A549 (cell line): ENCODE data around the gene RNU6-9. TPM values are rescaled to one million over a fixed set of nuclear protein-coding genes. Genes with fewer than 3 reads are reported as not detected.

ENCODE experiments used
- ATAC-seq, 2 experiments: fragments of 200-7000 bp in 1 of 2; fragments of >200 bp in 1 of 2; cut with Nextera tagmentation in 1 of 2; cut with Tn5 transposase in 1 of 2; 3 replicates each; pipeline versions ENCODE4 v1.8.0 to v1.9.1; 2018 to 2020; ENCODE audit warnings: mild to moderate bottlenecking in 1 of 2, moderate library complexity in 1 of 2
- CTCF ChIA-PET: fragments of 300-600 bp; sonication (Branson Sonifier 250); formaldehyde crosslinking; extraction: SDS; loops from one replicate; lab custom pipeline; 2021; ENCODE audit warnings: antibody characterized with exemption, inconsistent platforms; lab: Yijun Ruan, JAX
- POLR2A ChIA-PET: fragments of 350-600 bp; formaldehyde crosslinking; extraction: SDS; loops from one replicate; lab custom pipeline; 2021; ENCODE audit warnings: antibody characterized with exemption, inconsistent platforms; lab: Yijun Ruan, JAX
- DNase-seq, 2 experiments: peaks; one replicate each; pipeline versions ENCODE4 v3.0.0 to v3.0.0-alpha.2; 2011 to 2016; ENCODE audit warnings: low read depth in 1 of 2, low spot score in 1 of 2
- FAIRE-seq: peaks from 2 replicates; lab custom pipeline; 2011; peaks lifted over from hg19 to GRCh38; lab: Jason Lieb, UNC
- H3K27ac ChIP-seq, 2 experiments: fragments of >200 bp; sonication (Bioruptor Twin); formaldehyde crosslinking; 3 replicates each; pipeline ENCODE4 v1.5.1; 2016 to 2017
- H3K4me1 ChIP-seq: fragments of >200 bp; sonication (Bioruptor Twin); formaldehyde crosslinking; 3 replicates; pipeline ENCODE4 v1.6.1; 2016
- H3K4me2 ChIP-seq: fragments of >200 bp; sonication (Bioruptor Twin); formaldehyde crosslinking; 3 replicates; pipeline ENCODE4 v1.6.1; 2016
- H3K4me3 ChIP-seq: fragments of >200 bp; sonication (Bioruptor Twin); formaldehyde crosslinking; 3 replicates; pipeline ENCODE4 v1.5.1; 2016
- H3K9me3 ChIP-seq: fragments of >200 bp; sonication (Bioruptor Twin); formaldehyde crosslinking; 3 replicates; pipeline ENCODE4 v1.6.1; 2016
- CEBPB ChIP-seq, 2 experiments: fragments of >200 bp in 1 of 2; sonication (Bioruptor Twin) in 1 of 2; formaldehyde crosslinking in 1 of 2; IDR thresholded peaks; 2 replicates each; pipeline ENCODE4 v1.6.1; 2012 to 2016
- CHD4 ChIP-seq: fragments of 200-600 bp; sonication (generic); IDR thresholded peaks from 2 replicates; pipeline ENCODE4 v1.6.1; 2016; ENCODE audit warnings: antibody characterized with exemption, mild to moderate bottlenecking, borderline replicate concordance
- EHMT2 ChIP-seq: fragments of 200-600 bp; sonication (generic); IDR thresholded peaks from 2 replicates; pipeline ENCODE4 v1.6.1; 2016; ENCODE audit warnings: antibody characterized with exemption, low read depth, mild to moderate bottlenecking, moderate library complexity
- FOSB ChIP-seq: fragments of 250-450 bp; sonication (Bioruptor Pico); IDR thresholded peaks from 2 replicates; pipeline ENCODE4 v1.5.0; 2020; ENCODE audit warnings: mild to moderate bottlenecking, moderate library complexity
- FOXS1 ChIP-seq: fragments of 250-450 bp; sonication (Bioruptor Pico); IDR thresholded peaks from 2 replicates; pipeline ENCODE4 v1.5.0; 2020; ENCODE audit warnings: mild to moderate bottlenecking, moderate library complexity
- HDAC2 ChIP-seq: fragments of 200-600 bp; sonication (generic); IDR thresholded peaks from 2 replicates; pipeline ENCODE4 v1.6.1; 2016
- HEYL ChIP-seq: fragments of 250-450 bp; sonication (Bioruptor Pico); IDR thresholded peaks from 2 replicates; pipeline ENCODE4 v1.8.0; 2021; ENCODE audit warnings: mild to moderate bottlenecking, moderate library complexity
- HOXB13 ChIP-seq: fragments of 250-450 bp; sonication (Bioruptor Pico); IDR thresholded peaks from 2 replicates; pipeline ENCODE4 v1.5.0; 2020; ENCODE audit warnings: low read depth, mild to moderate bottlenecking, moderate library complexity
- JUN ChIP-seq, 2 experiments: fragments of >200 bp; sonication (Bioruptor Twin); formaldehyde crosslinking; IDR thresholded peaks; 2 replicates in 1 of 2; 3 replicates in 1 of 2; pipeline ENCODE4 v1.6.1; 2016 to 2017
- KDM5A ChIP-seq: fragments of 200-600 bp; sonication (generic); IDR thresholded peaks from 2 replicates; pipeline ENCODE4 v1.6.1; 2016; ENCODE audit warnings: antibody characterized with exemption, mild to moderate bottlenecking
- MAFK ChIP-seq: fragments of 450-650 bp; IDR thresholded peaks from 2 replicates; pipeline ENCODE4 v1.6.1; 2014; ENCODE audit not compliant: partially characterized antibody
- MYC ChIP-seq: IDR thresholded peaks from 2 replicates; pipeline ENCODE4 v1.6.1; 2012; ENCODE audit warnings: mild to moderate bottlenecking, inconsistent platforms, low read length, improper control_type of control experiment, borderline replicate concordance
- NPAS2 ChIP-seq: fragments of 250-450 bp; sonication (Bioruptor Pico); IDR thresholded peaks from 2 replicates; pipeline ENCODE4 v1.8.0; 2022; ENCODE audit warnings: mild to moderate bottlenecking, moderate library complexity, borderline replicate concordance
- POLR2AphosphoS2 ChIP-seq: conservative IDR thresholded peaks from 2 replicates; pipeline ENCODE4 v1.6.1; 2012; ENCODE audit warnings: low read length, improper control_type of control experiment, inconsistent platforms
- RFX5 ChIP-seq: fragments of 450-650 bp; IDR thresholded peaks from 2 replicates; pipeline ENCODE4 v1.7.1; 2014; ENCODE audit warnings: antibody characterized with exemption, mild to moderate bottlenecking, moderate library complexity
- ZFP36 ChIP-seq: fragments of 450-650 bp; IDR thresholded peaks from 2 replicates; pipeline ENCODE4 v1.6.1; 2014; ENCODE audit warnings: borderline replicate concordance; ENCODE audit not compliant: partially characterized antibody
- ZNF302 ChIP-seq: fragments of 250-450 bp; sonication (Bioruptor Pico); IDR thresholded peaks from 2 replicates; pipeline ENCODE4 v1.9.0; 2021; ENCODE audit warnings: inconsistent platforms, mild to moderate bottlenecking, moderate library complexity
- WGBS: methylation state at CpG from one replicate; pipeline ENCODE4 v1.1.6; 2017; ENCODE audit errors: missing lambda C conversion rate; 5-methylcytosine and 5-hydroxymethylcytosine counted together
- polyA plus RNA-seq, 4 experiments: library from polyadenylated mRNA; depleted of rRNA in 3 of 4; stranded (reverse); fragments of >200 nt; fragmentation: RNase III in 1 of 4; extraction: RNeasy Plus Mini Kit Qiagen cat#74134 plus additional on column Dnase treatment in 1 of 4; gene quantifications; 2 replicates in 3 of 4; 3 replicates in 1 of 4; pipeline ENCODE4 v1.2.3, GENCODE V29; 2011 to 2017
- TF ChIP-seq, protein P1 (sequence below): fragments of 200-600 bp; sonication (generic); IDR thresholded peaks from 2 replicates; pipeline ENCODE4 v1.6.1; 2016; ENCODE audit warnings: antibody characterized with exemption, mild to moderate bottlenecking, moderate library complexity
- TF ChIP-seq, protein P2 (sequence below): IDR thresholded peaks from 2 replicates; pipeline ENCODE4 v1.6.1; 2012; ENCODE audit warnings: low read depth, borderline replicate concordance
- TF ChIP-seq, protein P3 (sequence below): fragments of >200 bp; sonication (Bioruptor Twin); formaldehyde crosslinking; IDR thresholded peaks from 3 replicates; pipeline ENCODE4 v1.6.1; 2016
- TF ChIP-seq, protein P4 (sequence below): fragments of >200 bp; sonication (Bioruptor Twin); formaldehyde crosslinking; IDR thresholded peaks from 2 replicates; pipeline ENCODE4 v1.6.1; 2016
- TF ChIP-seq, protein P5 (sequence below): fragments of 150-350 bp; IDR thresholded peaks from 2 replicates; pipeline ENCODE4 v1.6.1; 2014; ENCODE audit warnings: low read depth, mild to moderate bottlenecking, low read length
- TF ChIP-seq, protein P6 (sequence below): fragments of 250-450 bp; sonication (Bioruptor Pico); IDR thresholded peaks from 2 replicates; pipeline ENCODE4 v1.5.0; 2021; ENCODE audit warnings: mild to moderate bottlenecking, moderate library complexity, borderline replicate concordance

Gene RNU6-9
- polyA plus RNA-seq, 2 of the 4 experiments (the other 2 are of a cell fraction) = not detected

DNA sequence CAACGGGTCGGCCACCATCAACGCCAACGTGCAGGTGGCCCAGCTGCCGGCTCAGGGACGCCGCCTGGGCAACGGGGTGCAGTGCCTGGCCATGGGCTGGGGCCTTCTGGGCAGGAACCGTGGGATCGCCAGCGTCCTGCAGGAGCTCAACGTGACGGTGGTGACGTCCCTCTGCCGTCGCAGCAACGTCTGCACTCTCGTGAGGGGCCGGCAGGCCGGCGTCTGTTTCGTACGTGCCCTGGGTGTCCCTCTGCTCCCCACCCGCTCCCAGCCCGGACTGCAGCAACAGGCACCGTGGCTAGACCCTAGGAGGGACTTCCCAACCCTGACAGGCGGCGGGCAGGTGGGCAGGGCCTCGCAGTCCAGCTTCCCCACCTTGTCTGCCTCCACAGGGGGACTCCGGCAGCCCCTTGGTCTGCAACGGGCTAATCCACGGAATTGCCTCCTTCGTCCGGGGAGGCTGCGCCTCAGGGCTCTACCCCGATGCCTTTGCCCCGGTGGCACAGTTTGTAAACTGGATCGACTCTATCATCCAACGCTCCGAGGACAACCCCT lies 37.6 kb upstream of the RNU6-9 start:
- DNase-seq (no peak), FAIRE-seq (no peak), ATAC-seq (no peak)
- no peaks in the 10 kb centered on the region for H3K9me3 ChIP-seq
- no peak overlapping the region; a peak in 1 of 6 replicates for H3K27ac ChIP-seq
- TF ChIP-seq EHMT2 (no peak), POLR2AphosphoS2 (no peak), FOXS1 (CRISPR knock-in tag) (no peak), KDM5A (no peak), MYC (no peak), NPAS2 (CRISPR knock-in tag) (no peak), CHD4 (no peak), RFX5 (no peak), HOXB13 (CRISPR knock-in tag) (no peak), MAFK (no peak), FOSB (CRISPR knock-in tag) (no peak), CEBPB (IDR thresholded peaks at IDR 0.05) (no peak)
- TF ChIP-seq, protein P1, sequence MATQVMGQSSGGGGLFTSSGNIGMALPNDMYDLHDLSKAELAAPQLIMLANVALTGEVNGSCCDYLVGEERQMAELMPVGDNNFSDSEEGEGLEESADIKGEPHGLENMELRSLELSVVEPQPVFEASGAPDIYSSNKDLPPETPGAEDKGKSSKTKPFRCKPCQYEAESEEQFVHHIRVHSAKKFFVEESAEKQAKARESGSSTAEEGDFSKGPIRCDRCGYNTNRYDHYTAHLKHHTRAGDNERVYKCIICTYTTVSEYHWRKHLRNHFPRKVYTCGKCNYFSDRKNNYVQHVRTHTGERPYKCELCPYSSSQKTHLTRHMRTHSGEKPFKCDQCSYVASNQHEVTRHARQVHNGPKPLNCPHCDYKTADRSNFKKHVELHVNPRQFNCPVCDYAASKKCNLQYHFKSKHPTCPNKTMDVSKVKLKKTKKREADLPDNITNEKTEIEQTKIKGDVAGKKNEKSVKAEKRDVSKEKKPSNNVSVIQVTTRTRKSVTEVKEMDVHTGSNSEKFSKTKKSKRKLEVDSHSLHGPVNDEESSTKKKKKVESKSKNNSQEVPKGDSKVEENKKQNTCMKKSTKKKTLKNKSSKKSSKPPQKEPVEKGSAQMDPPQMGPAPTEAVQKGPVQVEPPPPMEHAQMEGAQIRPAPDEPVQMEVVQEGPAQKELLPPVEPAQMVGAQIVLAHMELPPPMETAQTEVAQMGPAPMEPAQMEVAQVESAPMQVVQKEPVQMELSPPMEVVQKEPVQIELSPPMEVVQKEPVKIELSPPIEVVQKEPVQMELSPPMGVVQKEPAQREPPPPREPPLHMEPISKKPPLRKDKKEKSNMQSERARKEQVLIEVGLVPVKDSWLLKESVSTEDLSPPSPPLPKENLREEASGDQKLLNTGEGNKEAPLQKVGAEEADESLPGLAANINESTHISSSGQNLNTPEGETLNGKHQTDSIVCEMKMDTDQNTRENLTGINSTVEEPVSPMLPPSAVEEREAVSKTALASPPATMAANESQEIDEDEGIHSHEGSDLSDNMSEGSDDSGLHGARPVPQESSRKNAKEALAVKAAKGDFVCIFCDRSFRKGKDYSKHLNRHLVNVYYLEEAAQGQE = no peak
- TF ChIP-seq, protein P2, sequence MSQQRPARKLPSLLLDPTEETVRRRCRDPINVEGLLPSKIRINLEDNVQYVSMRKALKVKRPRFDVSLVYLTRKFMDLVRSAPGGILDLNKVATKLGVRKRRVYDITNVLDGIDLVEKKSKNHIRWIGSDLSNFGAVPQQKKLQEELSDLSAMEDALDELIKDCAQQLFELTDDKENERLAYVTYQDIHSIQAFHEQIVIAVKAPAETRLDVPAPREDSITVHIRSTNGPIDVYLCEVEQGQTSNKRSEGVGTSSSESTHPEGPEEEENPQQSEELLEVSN = no peak
- TF ChIP-seq, protein P3, sequence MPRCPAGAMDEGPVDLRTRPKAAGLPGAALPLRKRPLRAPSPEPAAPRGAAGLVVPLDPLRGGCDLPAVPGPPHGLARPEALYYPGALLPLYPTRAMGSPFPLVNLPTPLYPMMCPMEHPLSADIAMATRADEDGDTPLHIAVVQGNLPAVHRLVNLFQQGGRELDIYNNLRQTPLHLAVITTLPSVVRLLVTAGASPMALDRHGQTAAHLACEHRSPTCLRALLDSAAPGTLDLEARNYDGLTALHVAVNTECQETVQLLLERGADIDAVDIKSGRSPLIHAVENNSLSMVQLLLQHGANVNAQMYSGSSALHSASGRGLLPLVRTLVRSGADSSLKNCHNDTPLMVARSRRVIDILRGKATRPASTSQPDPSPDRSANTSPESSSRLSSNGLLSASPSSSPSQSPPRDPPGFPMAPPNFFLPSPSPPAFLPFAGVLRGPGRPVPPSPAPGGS = no peak
- TF ChIP-seq, protein P4, sequence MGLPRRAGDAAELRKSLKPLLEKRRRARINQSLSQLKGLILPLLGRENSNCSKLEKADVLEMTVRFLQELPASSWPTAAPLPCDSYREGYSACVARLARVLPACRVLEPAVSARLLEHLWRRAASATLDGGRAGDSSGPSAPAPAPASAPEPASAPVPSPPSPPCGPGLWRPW = no peak
- POLR2A ChIA-PET = no interaction called here
- WGBS = 73% methylated on average over 13 of the region's 40 CpGs
- H3K4me1 ChIP-seq = peaks cover 22% of the 10 kb centered on the region
- H3K4me3 ChIP-seq = no peak overlapping the region
- no peak overlapping the region for H3K4me2 ChIP-seq
- CTCF ChIA-PET = interaction anchor here (0.9 to 2.8 kb wide), 13 partner anchors 9 to 214 kb away, joined by 3 to 13 read pairs (median 3); no protein-coding TSS in a partner anchor

DNA sequence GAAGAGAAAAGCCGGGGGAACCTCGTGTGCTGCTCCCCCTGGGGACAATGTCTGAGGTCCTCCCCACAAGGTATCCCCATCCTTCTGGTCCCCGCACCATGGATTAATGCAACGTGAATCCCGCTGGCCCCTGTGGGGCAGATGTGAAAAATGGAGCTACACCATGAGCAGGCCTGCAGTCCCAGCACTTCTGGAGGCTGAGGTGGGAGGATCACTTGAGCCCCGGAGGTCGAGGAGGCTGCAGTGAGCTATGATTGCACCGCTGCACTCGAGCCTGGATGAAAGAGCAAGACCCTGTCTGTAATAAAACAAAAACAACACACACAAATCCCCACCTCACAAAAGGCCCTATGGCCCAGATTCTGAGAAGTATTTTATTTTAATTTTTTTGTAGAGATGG lies 35.0 kb upstream of the RNU6-9 start:
- CTCF ChIA-PET = interaction anchor here (0.8 to 2.8 kb wide), 4 partner anchors 9 to 65 kb away, joined by 3 to 13 read pairs (median 4); no protein-coding TSS in a partner anchor
- no peak for FAIRE-seq
- peak overlapping the region in 1 of 2 experiments; percentile 97; a peak in 4 of 6 replicates for H3K27ac ChIP-seq
- peaks cover 19% of the 10 kb centered on the region for H3K4me1 ChIP-seq
- WGBS = 80% methylated on average over 9 of the region's 9 CpGs
- no peak overlapping the region for H3K4me2 ChIP-seq
- TF ChIP-seq ZNF302 = no peak
- TF ChIP-seq, protein P5, sequence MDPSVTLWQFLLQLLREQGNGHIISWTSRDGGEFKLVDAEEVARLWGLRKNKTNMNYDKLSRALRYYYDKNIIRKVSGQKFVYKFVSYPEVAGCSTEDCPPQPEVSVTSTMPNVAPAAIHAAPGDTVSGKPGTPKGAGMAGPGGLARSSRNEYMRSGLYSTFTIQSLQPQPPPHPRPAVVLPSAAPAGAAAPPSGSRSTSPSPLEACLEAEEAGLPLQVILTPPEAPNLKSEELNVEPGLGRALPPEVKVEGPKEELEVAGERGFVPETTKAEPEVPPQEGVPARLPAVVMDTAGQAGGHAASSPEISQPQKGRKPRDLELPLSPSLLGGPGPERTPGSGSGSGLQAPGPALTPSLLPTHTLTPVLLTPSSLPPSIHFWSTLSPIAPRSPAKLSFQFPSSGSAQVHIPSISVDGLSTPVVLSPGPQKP = no peak
- TF ChIP-seq, protein P6, sequence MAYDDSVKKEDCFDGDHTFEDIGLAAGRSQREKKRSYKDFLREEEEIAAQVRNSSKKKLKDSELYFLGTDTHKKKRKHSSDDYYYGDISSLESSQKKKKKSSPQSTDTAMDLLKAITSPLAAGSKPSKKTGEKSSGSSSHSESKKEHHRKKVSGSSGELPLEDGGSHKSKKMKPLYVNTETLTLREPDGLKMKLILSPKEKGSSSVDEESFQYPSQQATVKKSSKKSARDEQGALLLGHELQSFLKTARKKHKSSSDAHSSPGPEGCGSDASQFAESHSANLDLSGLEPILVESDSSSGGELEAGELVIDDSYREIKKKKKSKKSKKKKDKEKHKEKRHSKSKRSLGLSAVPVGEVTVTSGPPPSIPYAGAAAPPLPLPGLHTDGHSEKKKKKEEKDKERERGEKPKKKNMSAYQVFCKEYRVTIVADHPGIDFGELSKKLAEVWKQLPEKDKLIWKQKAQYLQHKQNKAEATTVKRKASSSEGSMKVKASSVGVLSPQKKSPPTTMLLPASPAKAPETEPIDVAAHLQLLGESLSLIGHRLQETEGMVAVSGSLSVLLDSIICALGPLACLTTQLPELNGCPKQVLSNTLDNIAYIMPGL (CRISPR knock-in tag) = no peak
- TF ChIP-seq JUN (IDR thresholded peaks at IDR 0.05) = no peak
- TF ChIP-seq ZFP36 = no peak
- TF ChIP-seq, protein P4 = no peak
- TF ChIP-seq HDAC2 = no peak
- no peak for TF ChIP-seq HEYL
- no peak for TF ChIP-seq NPAS2 (CRISPR knock-in tag)
- no peak for TF ChIP-seq POLR2AphosphoS2
- POLR2A ChIA-PET = interaction anchor here (0.7 kb wide), 1 partner anchor 49 kb away, joined by 3 read pairs; no protein-coding TSS in a partner anchor
- DNase-seq = no peak
- no peaks in the 10 kb centered on the region for H3K9me3 ChIP-seq
- H3K4me3 ChIP-seq = no peak overlapping the region
- no peak for ATAC-seq
